GM18502 (cell line): ENCODE measurements around the gene CDK16.
"Not testable (repeated sequence)": the region's sequence is repeated elsewhere in the genome, so short reads cannot be mapped to it uniquely, and the experiment has no call there.

Source experiments
- ATAC-seq: cut with Tn5 transposase; IDR thresholded peaks from one replicate; pipeline ENCODE4 v1.9.1; 2021; ENCODE audit warnings: mild to moderate bottlenecking; ENCODE audit not compliant: unreplicated experiment, poor library complexity

Gene CDK16

DNA sequence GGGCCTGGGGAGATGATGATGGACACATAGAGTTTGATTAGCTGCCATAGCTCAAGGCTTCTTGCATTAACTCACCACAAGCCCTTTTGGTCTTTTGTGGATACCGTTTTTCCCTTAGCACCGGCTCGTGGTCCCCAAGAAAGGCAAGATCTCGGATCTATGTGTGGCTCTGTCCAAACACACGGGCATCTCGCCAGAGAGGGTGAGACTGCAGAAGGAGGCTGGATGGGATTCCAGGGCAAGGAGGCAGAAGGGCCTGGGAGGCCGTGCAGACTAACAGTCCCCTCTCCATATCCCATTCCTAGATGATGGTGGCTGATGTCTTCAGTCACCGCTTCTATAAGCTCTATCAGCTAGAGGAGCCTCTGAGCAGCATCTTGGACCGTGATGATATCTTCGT is 23.8 kb downstream of the CDK16 start:
- ATAC-seq, result no peak

DNA sequence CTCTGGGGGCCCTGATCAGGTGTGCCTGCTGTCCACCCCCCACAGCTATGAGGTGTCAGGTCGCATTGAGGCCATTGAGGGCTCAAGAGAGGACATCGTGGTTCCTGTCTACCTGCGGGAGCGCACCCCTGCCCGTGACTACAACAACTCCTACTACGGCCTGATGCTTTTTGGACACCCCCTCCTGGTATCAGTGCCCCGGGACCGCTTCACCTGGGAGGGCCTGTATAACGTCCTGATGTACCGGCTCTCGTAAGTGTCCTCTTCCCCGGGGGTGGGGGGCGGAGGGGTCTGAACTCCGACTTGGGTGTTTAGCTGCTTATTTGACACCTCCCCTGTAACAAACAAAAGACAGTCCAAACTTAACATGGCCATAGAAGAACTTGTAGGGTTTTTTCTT is 24.9 kb downstream of the CDK16 start:
- ATAC-seq, result no peak

GRCh38 chrX:47244676-47245075 is 26.2 kb downstream of the CDK16 start:
- no peak for ATAC-seq

DNA sequence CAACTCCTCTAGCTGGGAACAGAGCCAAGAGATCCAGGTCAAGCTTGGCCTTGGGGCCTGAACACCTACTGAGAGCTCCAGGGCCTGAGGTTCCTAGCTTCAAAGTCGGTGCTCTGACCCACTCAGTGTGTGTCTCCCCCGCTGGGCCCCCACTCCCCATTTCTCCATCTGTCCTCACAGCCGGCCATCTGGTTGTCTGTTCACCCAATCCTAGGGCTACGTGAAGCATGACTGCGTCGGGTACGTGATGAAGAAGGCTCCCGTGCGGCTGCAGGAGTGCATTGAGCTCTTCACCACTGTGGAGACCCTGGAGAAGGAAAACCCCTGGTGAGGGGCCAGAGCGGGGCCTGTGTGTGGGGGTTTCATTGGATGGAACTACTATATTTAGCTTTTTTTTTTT is 26.7 kb downstream of the CDK16 start:
- no peak for ATAC-seq

- no peak for ATAC-seq
Observed at GRCh38 chrX:47247206-47247998, 28.9 kb downstream of the CDK16 start.

DNA sequence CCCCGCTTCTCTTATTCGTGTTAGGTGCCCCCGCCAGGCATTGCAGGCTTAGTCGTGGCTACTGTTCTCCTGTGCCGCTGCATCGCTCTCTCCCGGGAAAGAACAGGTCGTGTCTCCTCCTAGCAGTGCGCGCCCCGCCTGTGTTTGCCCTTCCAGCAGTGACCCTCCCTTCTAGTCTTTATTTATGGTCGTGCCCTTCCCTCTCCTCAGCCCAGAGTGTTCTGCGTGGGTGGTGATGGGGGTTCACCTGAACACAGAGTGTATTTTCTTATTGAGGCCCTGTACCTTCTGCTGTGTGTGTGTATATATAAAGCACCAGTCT is 29.5 kb downstream of the CDK16 start:
- no peak for ATAC-seq

DNA sequence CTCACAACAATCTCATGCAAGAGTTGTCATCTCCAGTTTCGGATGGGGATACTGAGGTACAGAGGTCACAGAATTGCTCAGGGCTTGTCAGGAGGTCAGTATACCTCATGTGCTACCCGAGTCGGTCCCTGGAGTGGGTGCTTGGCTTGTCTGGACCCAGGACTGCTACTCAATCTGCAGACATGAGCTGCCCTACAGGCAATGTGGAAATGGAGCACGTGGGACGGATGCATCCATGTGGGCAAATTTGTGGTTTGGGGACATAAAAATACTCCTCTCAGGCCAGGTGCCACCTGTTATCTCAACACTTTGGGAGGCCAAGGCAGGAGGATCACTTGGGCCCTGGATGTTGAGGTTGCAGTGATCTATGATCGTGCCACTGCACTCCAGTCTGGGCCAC is 30.1 kb downstream of the CDK16 start:
- no peak for ATAC-seq

DNA sequence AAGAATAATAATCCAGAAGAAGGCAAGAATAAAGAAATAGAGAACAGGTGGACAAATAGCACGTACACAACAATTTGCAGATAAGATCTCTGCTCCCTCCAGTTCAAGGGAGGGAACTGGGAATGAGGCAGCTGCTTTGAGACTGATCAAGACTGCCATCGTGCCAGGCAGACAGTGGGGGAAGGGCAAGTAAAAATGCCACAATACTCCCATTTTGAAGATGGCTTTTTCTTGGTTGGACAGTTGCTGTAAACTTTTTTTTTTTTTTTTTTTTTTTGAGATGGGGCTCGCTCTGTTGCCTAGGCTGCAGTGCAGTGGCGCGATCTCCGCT is 31.5 kb downstream of the CDK16 start:
- no peak for ATAC-seq

DNA sequence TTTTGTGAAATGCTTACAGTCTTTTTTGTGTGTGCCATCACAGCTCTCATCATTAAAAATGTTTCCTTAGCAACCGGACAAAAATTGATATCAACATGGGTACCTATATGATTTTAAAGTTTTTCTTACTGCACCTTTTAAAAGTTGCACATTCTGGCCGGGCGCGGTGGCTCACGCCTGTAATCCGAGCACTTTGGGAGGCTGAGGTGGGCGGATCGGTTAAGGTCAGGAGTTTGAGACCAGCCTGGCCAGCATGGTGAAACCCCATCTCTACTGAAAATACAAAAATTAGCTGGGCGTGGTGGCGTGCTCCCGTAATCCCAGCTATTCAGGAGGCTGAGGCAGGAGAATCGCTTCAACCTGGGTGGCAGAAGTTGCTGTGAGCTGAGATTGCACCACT is 39.1 kb downstream of the CDK16 start:
- ATAC-seq, result not testable (repeated sequence)

GRCh38 chrX:47264483-47265173 is 46.1 kb downstream of the CDK16 start:
- ATAC-seq, result no peak

DNA sequence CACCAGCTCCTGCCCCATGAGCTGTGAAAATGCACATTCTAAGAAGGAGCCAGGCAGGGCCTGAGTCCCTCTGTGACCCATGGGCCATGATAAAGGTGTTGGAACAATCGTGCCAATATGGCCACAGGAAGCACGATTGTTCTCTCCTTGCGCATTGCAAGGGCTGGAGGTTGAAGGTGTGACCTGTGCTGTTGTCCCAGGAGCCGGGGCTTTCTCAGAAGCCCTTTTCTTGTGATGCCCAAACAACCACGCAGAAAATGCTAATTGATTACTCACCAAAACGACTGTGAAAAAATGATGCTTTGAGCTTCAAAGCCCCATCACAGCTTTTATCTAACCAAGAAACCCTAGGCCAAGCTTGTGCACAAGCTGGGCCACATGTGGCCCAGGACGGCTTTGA is 48.2 kb downstream of the CDK16 start:
- no peak for ATAC-seq

- ATAC-seq, result no peak
Observed at GRCh38 chrX:47272013-47272408, 53.5 kb downstream of the CDK16 start.

DNA sequence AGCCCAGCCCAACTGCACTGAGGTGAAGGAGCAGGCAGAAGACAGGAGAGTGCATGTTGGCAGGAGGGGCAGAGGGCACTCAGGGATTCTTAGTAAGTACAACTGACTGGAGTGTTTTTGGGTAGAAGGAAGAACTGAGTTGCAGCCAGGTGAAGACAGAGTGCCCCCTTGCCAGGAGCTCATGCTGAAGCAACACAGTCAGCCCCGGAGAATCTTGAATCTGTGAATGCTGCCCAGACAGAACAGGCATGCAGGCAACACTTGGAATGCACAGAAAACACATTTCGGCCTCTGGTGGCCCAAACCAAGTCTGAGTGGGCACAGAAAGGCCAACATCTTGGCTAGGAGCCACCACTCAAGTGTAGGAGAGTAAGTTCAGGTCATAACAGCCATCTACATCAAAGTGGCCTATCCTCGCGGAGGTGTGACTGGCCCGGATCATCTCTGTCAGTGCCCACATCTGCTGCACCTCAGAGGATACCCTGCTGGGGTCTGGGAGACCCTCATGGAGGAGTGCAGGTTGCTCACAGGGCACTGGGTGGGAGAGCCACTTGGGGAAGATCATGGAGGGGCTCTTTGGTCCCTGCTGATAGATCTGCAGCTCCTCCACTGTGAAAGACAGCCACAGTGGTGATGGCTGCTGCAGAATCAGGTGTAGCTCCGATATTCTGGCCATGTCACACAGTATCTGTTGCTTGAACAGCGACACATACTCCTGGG is 54.7 kb downstream of the CDK16 start:
- ATAC-seq, result no peak

GRCh38 chrX:47278691-47279090 is 60.2 kb downstream of the CDK16 start:
- no peak for ATAC-seq
